Vagina (tissue), 2 donors: ENCODE data around the gene FAM171A1. TPM values are rescaled to one million over a fixed set of nuclear protein-coding genes. Genes with fewer than 3 reads are reported as not detected.
"Not testable (repeated sequence)": the region's sequence is repeated elsewhere in the genome, so short reads cannot be mapped to it uniquely, and the experiment has no call there.

Experiments
- DNase-seq, 2 donors: peaks; one replicate each; pipeline ENCODE4 v3.0.0-alpha.2; 2017; ENCODE audit errors: extremely low spot score in 2 of 2
- H3K27ac ChIP-seq: fragments of 200-600 bp; sonication (generic); one replicate; pipeline ENCODE4 v1.5.1; 2019
- H3K27me3 ChIP-seq: fragments of 200-600 bp; sonication (generic); one replicate; pipeline ENCODE4 v1.5.1; 2019
- H3K36me3 ChIP-seq, 2 donors: fragments of 200-600 bp; sonication (generic); one replicate each; pipeline ENCODE4 v1.5.1; 2017 to 2019
- H3K4me1 ChIP-seq: fragments of 200-600 bp; sonication (generic); one replicate; pipeline ENCODE4 v1.5.1; 2019
- H3K4me3 ChIP-seq, 2 donors: fragments of 200-600 bp; sonication (generic); 1 replicate in 1 of 2; 2 replicates in 1 of 2; pipeline ENCODE4 v1.5.1; 2016 to 2019
- H3K9me3 ChIP-seq: fragments of 200-600 bp; sonication (generic); one replicate; pipeline ENCODE4 v1.5.1; 2019
- CTCF ChIP-seq, 3 experiments: fragments of 450-650 bp in 2 of 3; fragments of 200-600 bp in 1 of 3; sonication (generic) in 1 of 3; IDR thresholded peaks; one replicate each; pipeline ENCODE4 v1.5.1; 2017 to 2019; ENCODE audit warnings: antibody characterized with exemption in 3 of 3, mild to moderate bottlenecking in 2 of 3, moderate library complexity in 2 of 3
- POLR2A ChIP-seq, 2 donors: fragments of 450-650 bp; IDR thresholded peaks; one replicate each; pipeline ENCODE4 v1.6.1; 2017; ENCODE audit warnings: antibody characterized with exemption in 2 of 2, mild to moderate bottlenecking in 2 of 2, moderate library complexity in 2 of 2
- POLR2AphosphoS5 ChIP-seq, 2 donors: sonication (generic); formaldehyde crosslinking; IDR thresholded peaks; one replicate each; pipeline ENCODE4 v1.9.0; 2017; ENCODE audit warnings: antibody characterized with exemption in 2 of 2, mild to moderate bottlenecking in 2 of 2, low read depth in 1 of 2; ENCODE audit not compliant: insufficient read depth in 1 of 2
- intact Hi-C: fragments of 100-400 bp; cut with DNase I; formaldehyde crosslinking; loops from one replicate; pipeline ENCODE4 v1.15.1; 2023
- total RNA-seq: library from RNA; depleted of rRNA; stranded (reverse); fragments of >200 nt; gene quantifications from one replicate; pipeline ENCODE4 v1.2.3, GENCODE V29; 2016

FAM171A1 gene
- total RNA-seq, 1 donor from 2014 or later = 8.6 TPM

GRCh38 chr10:15310776-15311568 is 60.1 kb downstream of the FAM171A1 start:
- Histone ChIP-seq H3K4me1 (no peaks in the 10 kb centered on the region), H3K4me3 (no peak overlapping the region), H3K36me3 (no peaks in the 10 kb centered on the region), H3K27me3 (no peaks in the 10 kb centered on the region), H3K27ac (no peak overlapping the region), H3K9me3 (no peaks in the 10 kb centered on the region)
- DNase-seq = no peak
- intact Hi-C loops = no loop called here
- TF ChIP-seq POLR2A (IDR thresholded peaks at IDR 0.05) (no peak), POLR2AphosphoS5 (IDR thresholded peaks at IDR 0.05; ENCODE audit: insufficient read depth in 1 of 2, low read depth in 1 of 2) (no peak)

GRCh38 chr10:15309221-15309620 is 61.9 kb downstream of the FAM171A1 start:
- Histone ChIP-seq H3K4me1 (no peaks in the 10 kb centered on the region), H3K9me3 (no peaks in the 10 kb centered on the region), H3K27ac (no peak overlapping the region), H3K4me3 (no peak overlapping the region), H3K27me3 (no peaks in the 10 kb centered on the region), H3K36me3 (no peaks in the 10 kb centered on the region)
- TF ChIP-seq POLR2A (IDR thresholded peaks at IDR 0.05) (no peak), CTCF (IDR thresholded peaks at IDR 0.05) (no peak)
- no peak for DNase-seq
- intact Hi-C loops = no loop called here

- H3K36me3 ChIP-seq = no peaks in the 10 kb centered on the region
- no peaks in the 10 kb centered on the region for H3K9me3 ChIP-seq
- TF ChIP-seq POLR2A (IDR thresholded peaks at IDR 0.05) = no peak
- H3K27me3 ChIP-seq = no peaks in the 10 kb centered on the region
- H3K27ac ChIP-seq = no peak overlapping the region
- intact Hi-C loops = no loop called here
- no peak for DNase-seq
- no peak overlapping the region for H3K4me3 ChIP-seq
- H3K4me1 ChIP-seq = no peaks in the 10 kb centered on the region
These were observed 64.3 kb downstream of the FAM171A1 start for GRCh38 chr10:15306735-15307280.

GRCh38 chr10:15305634-15306033 is 65.5 kb downstream of the FAM171A1 start:
- Histone ChIP-seq H3K36me3 (no peaks in the 10 kb centered on the region), H3K27me3 (no peaks in the 10 kb centered on the region), H3K27ac (no peak overlapping the region), H3K4me1 (no peaks in the 10 kb centered on the region), H3K4me3 (no peak overlapping the region), H3K9me3 (no peaks in the 10 kb centered on the region)
- intact Hi-C loops = no loop called here
- TF ChIP-seq CTCF (IDR thresholded peaks at IDR 0.05) (no peak), POLR2A (IDR thresholded peaks at IDR 0.05) (no peak), POLR2AphosphoS5 (IDR thresholded peaks at IDR 0.05; ENCODE audit: insufficient read depth in 1 of 2, low read depth in 1 of 2) (no peak)
- no peak for DNase-seq

- intact Hi-C loops = no loop called here
These were observed 65.9 kb downstream of the FAM171A1 start for GRCh38 chr10:15305161-15305560.

GRCh38 chr10:15302188-15302956 is 68.7 kb downstream of the FAM171A1 start:
- H3K27ac ChIP-seq, H3K9me3 ChIP-seq, intact Hi-C loops, H3K4me3 ChIP-seq, H3K4me1 ChIP-seq, H3K36me3 ChIP-seq, H3K27me3 ChIP-seq, DNase-seq: not testable (repeated sequence)

More at GRCh38 chr10:15305161-15305560, 65.9 kb downstream of the FAM171A1 start:
- no peaks in the 10 kb centered on the region for H3K4me1 ChIP-seq
- no peaks in the 10 kb centered on the region for H3K36me3 ChIP-seq
- H3K27ac ChIP-seq = no peak overlapping the region
- no peaks in the 10 kb centered on the region for H3K9me3 ChIP-seq
- TF ChIP-seq CTCF (IDR thresholded peaks at IDR 0.05) (no peak), POLR2AphosphoS5 (IDR thresholded peaks at IDR 0.05; ENCODE audit: insufficient read depth in 1 of 2, low read depth in 1 of 2) (no peak), POLR2A (IDR thresholded peaks at IDR 0.05) (no peak)
- H3K4me3 ChIP-seq = no peak overlapping the region
- no peaks in the 10 kb centered on the region for H3K27me3 ChIP-seq
- no peak for DNase-seq
